GM23248 (cell line): ENCODE data around the gene KCNC1.

ENCODE experiments used
- EZH2 ChIP-seq: fragments of 200-600 bp; sonication (generic); IDR thresholded peaks from 2 replicates; pipeline ENCODE4 v1.6.1; 2018; ENCODE audit warnings: antibody characterized with exemption, mild to moderate bottlenecking; ENCODE audit not compliant: insufficient read depth, poor library complexity, severe bottlenecking
- EZH2phosphoT487 ChIP-seq: fragments of 200-600 bp; sonication (generic); IDR thresholded peaks from 2 replicates; pipeline ENCODE4 v1.6.1; 2018; ENCODE audit warnings: antibody characterized with exemption, moderate library complexity, mild to moderate bottlenecking, low read depth; ENCODE audit not compliant: insufficient read depth

DNA sequence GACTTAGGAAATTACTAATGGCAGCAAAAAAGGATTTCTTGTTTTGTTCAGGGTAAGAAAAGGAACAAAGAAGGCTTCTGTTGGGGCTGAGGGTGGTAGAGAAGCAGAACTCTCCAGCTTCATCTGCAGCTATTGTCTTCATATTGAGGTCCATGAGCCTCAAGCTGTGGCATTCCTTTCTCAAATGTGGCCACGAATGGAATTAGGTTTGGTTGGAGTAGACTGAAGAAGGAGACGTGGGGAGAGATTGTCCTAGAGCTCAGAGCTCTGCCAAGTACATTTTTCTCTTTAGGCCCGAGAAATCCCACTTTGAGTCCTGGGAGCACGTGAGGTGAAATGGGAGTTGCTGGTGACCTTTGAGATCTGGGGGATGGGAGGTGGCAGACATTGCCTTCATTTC lies 41.0 kb upstream of the KCNC1 start:
- TF ChIP-seq EZH2 = no peak
- TF ChIP-seq EZH2phosphoT487 = no peak
